Endodermal cell (in vitro differentiated cells): ENCODE results near the gene ABR. TPM values are rescaled to one million over a fixed set of nuclear protein-coding genes. Genes with fewer than 3 reads are reported as not detected.

Experiments
- DNase-seq: peaks from one replicate; pipeline ENCODE4 v3.0.0-alpha.2; 2017
- H3K27ac ChIP-seq: 2 replicates; pipeline ENCODE4 v1.5.1; 2013; ENCODE audit warnings: mild to moderate bottlenecking, low read depth, low read length, moderate library complexity
- H3K27me3 ChIP-seq: 2 replicates; pipeline ENCODE4 v1.6.1; 2013; ENCODE audit warnings: mild to moderate bottlenecking, low read length, moderate library complexity; ENCODE audit not compliant: insufficient read depth, control insufficient read depth, poor library complexity, severe bottlenecking
- H3K36me3 ChIP-seq: 2 replicates; pipeline ENCODE4 v1.7.0; 2013; ENCODE audit warnings: mild to moderate bottlenecking, low read length, moderate library complexity; ENCODE audit not compliant: control insufficient read depth, insufficient read depth
- H3K4me1 ChIP-seq: one replicate; pipeline ENCODE4 v1.7.0; 2013; ENCODE audit warnings: low read length; ENCODE audit not compliant: control insufficient read depth, insufficient read depth
- H3K4me3 ChIP-seq: 2 replicates; pipeline ENCODE4 v1.5.1; 2013; ENCODE audit warnings: mild to moderate bottlenecking, low read length, moderate library complexity
- H3K9ac ChIP-seq: 2 replicates; pipeline ENCODE4 v1.6.1; 2013; ENCODE audit warnings: mild to moderate bottlenecking, low read length, moderate library complexity; ENCODE audit not compliant: poor library complexity, severe bottlenecking; ENCODE audit errors: extremely low read depth
- H3K9me3 ChIP-seq: 2 replicates; pipeline ENCODE4 v1.6.1; 2013; ENCODE audit warnings: mild to moderate bottlenecking, low read length, moderate library complexity; ENCODE audit not compliant: control insufficient read depth
- H3K27ac Mint-ChIP-seq: 2 replicates; pipeline ENCODE4 v1.8.0; 2020; ENCODE audit warnings: mixed read lengths
- H3K27me3 Mint-ChIP-seq: 2 replicates; pipeline ENCODE4 v1.8.0; 2021; ENCODE audit warnings: mild to moderate bottlenecking, mixed read lengths; ENCODE audit not compliant: insufficient read depth
- H3K36me3 Mint-ChIP-seq: 2 replicates; pipeline ENCODE4 v1.8.0; 2020; ENCODE audit warnings: low read depth, mixed read lengths
- H3K4me1 Mint-ChIP-seq: 2 replicates; pipeline ENCODE4 v1.8.0; 2020; ENCODE audit warnings: mixed read lengths
- H3K4me3 Mint-ChIP-seq: 2 replicates; pipeline ENCODE4 v1.8.0; 2020; ENCODE audit warnings: mild to moderate bottlenecking, moderate library complexity, mixed read lengths
- H3K9me3 Mint-ChIP-seq: 2 replicates; pipeline ENCODE4 v1.8.0; 2020; ENCODE audit warnings: mild to moderate bottlenecking, mixed read lengths
- CTCF ChIP-seq: fragments of 200-600 bp; sonication (generic); conservative IDR thresholded peaks from 2 replicates; pipeline ENCODE4 v1.5.0; 2021; ENCODE audit warnings: antibody characterized with exemption, mild to moderate bottlenecking
- WGBS, 2 experiments: methylation state at CpG; one replicate each; pipeline versions ENCODE4 v1.1.5 to v1.1.7; 2013; ENCODE audit warnings: missing lambda C conversion rate in 2 of 2, mixed read lengths in 1 of 2; ENCODE audit not compliant: insufficient coverage in 1 of 2, insufficient read length in 1 of 2; 5-methylcytosine and 5-hydroxymethylcytosine counted together
- total RNA-seq, 2 donors: library from RNA; stranded (reverse); fragmentation: NEBNext Ultra II Directional in 1 of 2; extraction: Animal tissue kit (Norgen Biotek cat#: 25700) in 1 of 2; gene quantifications; 2 replicates in 1 of 2; 3 replicates in 1 of 2; pipeline ENCODE4 v1.2.1, GENCODE V29; 2021

Gene ABR
- total RNA-seq, 2 donors from 2014 or later = 51.1 to 58.7 TPM

GRCh38 chr17:1145311-1145986, 34.3 kb downstream of the ABR start:
- no peak overlapping the region for H3K27ac ChIP-seq
- H3K4me1 ChIP-seq = peaks cover 6% of the 10 kb centered on the region
- Mint-ChIP-seq H3K27ac (no peak overlapping the region), H3K4me1 (peaks cover 16% of the 10 kb centered on the region), H3K36me3 (peaks cover 9% of the 10 kb centered on the region), H3K9me3 (no peaks in the 10 kb centered on the region), H3K4me3 (no peak overlapping the region), H3K27me3 (peaks cover 2% of the 10 kb centered on the region)
- H3K27me3 ChIP-seq = no peaks in the 10 kb centered on the region
- no peaks in the 10 kb centered on the region for H3K9me3 ChIP-seq
- 93% methylated on average over 13 to 14 of the region's 14 CpGs for WGBS, 2 experiments
- no peak overlapping the region for H3K9ac ChIP-seq
- TF ChIP-seq CTCF = no peak
- H3K4me3 ChIP-seq = no peak overlapping the region
- no peaks in the 10 kb centered on the region for H3K36me3 ChIP-seq
- no peak for DNase-seq

- TF ChIP-seq CTCF = no peak
- Histone ChIP-seq H3K27me3 (no peaks in the 10 kb centered on the region), H3K4me3 (no peak overlapping the region), H3K9me3 (no peaks in the 10 kb centered on the region), H3K27ac (peak overlapping the region; percentile 86), H3K4me1 (peaks cover 6% of the 10 kb centered on the region), H3K36me3 (no peaks in the 10 kb centered on the region), H3K9ac (no peak overlapping the region)
- peaks cover 2% of the 10 kb centered on the region for H3K27me3 Mint-ChIP-seq
- no peak overlapping the region for H3K4me3 Mint-ChIP-seq
- DNase-seq = no peak
- H3K4me1 Mint-ChIP-seq = peaks cover 16% of the 10 kb centered on the region
- 92 to 96% methylated on average over 7 to 17 of the region's 17 CpGs for WGBS, 2 experiments
- peak overlapping the region; percentile 70 for H3K27ac Mint-ChIP-seq
- no peaks in the 10 kb centered on the region for H3K9me3 Mint-ChIP-seq
- peaks cover 2% of the 10 kb centered on the region for H3K36me3 Mint-ChIP-seq
Observed at GRCh38 chr17:1144162-1144561, 35.6 kb downstream of the ABR start.

- peak overlapping the region; percentile 86 for H3K27ac ChIP-seq
Observed at GRCh38 chr17:1143573-1143972, 36.2 kb downstream of the ABR start.

More at GRCh38 chr17:1143573-1143972, 36.2 kb downstream of the ABR start:
- Mint-ChIP-seq H3K36me3 (peaks cover 2% of the 10 kb centered on the region), H3K9me3 (no peaks in the 10 kb centered on the region), H3K27ac (peak overlapping the region; percentile 70), H3K27me3 (peaks cover 2% of the 10 kb centered on the region), H3K4me1 (peaks cover 16% of the 10 kb centered on the region), H3K4me3 (no peak overlapping the region)
- peak; percentile 85 for DNase-seq
- no peak for TF ChIP-seq CTCF
- H3K9me3 ChIP-seq = no peaks in the 10 kb centered on the region
- H3K4me1 ChIP-seq = peaks cover 6% of the 10 kb centered on the region
- H3K4me3 ChIP-seq = no peak overlapping the region
- 64 to 87% methylated on average over 4 to 10 of the region's 10 CpGs for WGBS, 2 experiments
- no peaks in the 10 kb centered on the region for H3K27me3 ChIP-seq
- no peaks in the 10 kb centered on the region for H3K36me3 ChIP-seq
- peak overlapping the region; percentile 8 for H3K9ac ChIP-seq
